Activated T-helper 2 cell treated with anti-CD3 and anti-CD28 coated beads, Interferon-gamma antibody, Interleukin-2, Interleukin-4, amounts not matched to agents 10 μg/mL and 5 μg/mL and 100 μg/mL, durations not matched to agents 14 hours and 24 hours and 36 hours (primary cell): ENCODE results near the gene MXD1. TPM values are rescaled to one million over a fixed set of nuclear protein-coding genes. Genes with fewer than 3 reads are reported as not detected.

Source experiments
- total RNA-seq: library from RNA; stranded (reverse); gene quantifications from 2 replicates; pipeline ENCODE4 v1.2.3, GENCODE V29; 2022

Gene MXD1
- total RNA-seq, 1 donor from 2014 or later: 10.0 TPM

Other genes starting within 250 kb of the MXD1 start
- 45.6 and 52.9 TPM in 2 replicates for gene ANXA4, start 173.0 kb upstream of the MXD1 start, total RNA-seq
- gene GMCL1, start 85.4 kb upstream of the MXD1 start, total RNA-seq: 29.2 and 29.3 TPM in 2 replicates
- gene SNRNP27, start 21.2 kb upstream of the MXD1 start, total RNA-seq: 60.4 and 62.6 TPM in 2 replicates
- gene ASPRV1, start 46.5 kb downstream of the MXD1 start, total RNA-seq: 1.0 and 1.1 TPM in 2 replicates
- 433 and 442 TPM in 2 replicates for gene PCBP1, start 172.4 kb downstream of the MXD1 start, total RNA-seq